HCT116 (cell line): Measurements from ENCODE around the gene KPNB1. TPM values are rescaled to one million over a fixed set of nuclear protein-coding genes. Genes with fewer than 3 reads are reported as not detected.

Experiments used
- ATAC-seq: fragments of 200-7000 bp; cut with Tn5 transposase; 2 replicates; pipeline ENCODE4 v1.9.1; 2020; ENCODE audit warnings: mild to moderate bottlenecking, moderate library complexity
- BruUV-seq: library from RNA; stranded (reverse); fragments of 400-500 nt; replicated peaks from 2 replicates; lab custom pipeline; 2021; lab: Mats Ljungman, UMichigan
- CTCF ChIA-PET: fragments of 300-600 bp; sonication (Branson Sonifier 250); formaldehyde crosslinking; loops from one replicate; lab custom pipeline; 2021; ENCODE audit warnings: antibody characterized with exemption; lab: Charles Lee
- POLR2A ChIA-PET: fragments of 300-600, 350-600 bp; sonication (Branson Sonifier 250); formaldehyde crosslinking; loops from one replicate; lab custom pipeline; 2021; ENCODE audit warnings: antibody characterized with exemption; lab: Charles Lee
- RAD21 ChIA-PET, 2 experiments: fragments of 300-600 bp; sonication (Branson Sonifier 250); formaldehyde crosslinking; loops; one replicate each; lab custom pipeline; 2023; ENCODE audit warnings: low total read pairs in 2 of 2; ENCODE audit not compliant: uncharacterized antibody in 2 of 2, unreplicated experiment in 2 of 2, low non-redundant PET in 1 of 2; lab: Charles Lee
- DNase-seq: peaks from one replicate; pipeline ENCODE4 v3.0.0-alpha.2; 2010; ENCODE audit warnings: low read depth, low spot score
- H2AFZ ChIP-seq: fragments of 200-600 bp; shearing (Covaris generic), sonication (generic); 2 replicates; pipeline ENCODE4 v1.6.1; 2017; ENCODE audit warnings: low read depth, mixed run types, mixed read lengths, antibody characterized with exemption, low read length; ENCODE audit not compliant: poor library complexity, severe bottlenecking
- H3K27ac ChIP-seq: 2 replicates; pipeline ENCODE4 v1.5.1; 2012; ENCODE audit warnings: low read depth, low read length
- H3K27me3 ChIP-seq: fragments of 200-600 bp; sonication (generic); 2 replicates; pipeline ENCODE4 v1.6.1; 2016; ENCODE audit warnings: mixed run types, low read length, mixed read lengths; ENCODE audit not compliant: insufficient read depth
- H3K36me3 ChIP-seq, 2 experiments: fragments of 200-500 bp in 1 of 2; fragments of 200-600 bp in 1 of 2; sonication (Bioruptor generic) in 1 of 2; sonication (generic) in 1 of 2; 2 replicates each; pipeline versions ENCODE4 v1.5.1 to v1.6.1; 2014 to 2016; ENCODE audit warnings: low read length in 2 of 2, inconsistent platforms in 1 of 2, mixed read lengths in 1 of 2, mixed run types in 1 of 2; ENCODE audit not compliant: insufficient read depth in 2 of 2, control insufficient read depth in 1 of 2
- H3K4me1 ChIP-seq, 2 experiments: fragments of 200-600 bp in 1 of 2; sonication (generic) in 1 of 2; 2 replicates each; pipeline versions ENCODE4 v1.5.1 to v1.6.1; 2012 to 2017; ENCODE audit warnings: low read length in 2 of 2, inconsistent platforms in 1 of 2, mild to moderate bottlenecking in 1 of 2, mixed read lengths in 1 of 2, mixed run types in 1 of 2, moderate library complexity in 1 of 2; ENCODE audit not compliant: insufficient read depth in 2 of 2, control insufficient read depth in 1 of 2
- H3K4me2 ChIP-seq: fragments of 200-600 bp; sonication (generic); 2 replicates; pipeline ENCODE4 v1.6.1; 2017; ENCODE audit warnings: mixed run types, low read length, mixed read lengths
- H3K4me3 ChIP-seq, 2 experiments: fragments of 200-600 bp in 1 of 2; sonication (generic) in 1 of 2; replicated peaks in 1 of 2; 2 replicates each; pipeline ENCODE4 v1.5.1; 2011 to 2016; ENCODE audit warnings: low read length in 2 of 2, control low read depth in 1 of 2, low read depth in 1 of 2, mild to moderate bottlenecking in 1 of 2, mixed read lengths in 1 of 2, mixed run types in 1 of 2
- H3K79me2 ChIP-seq: fragments of 200-600 bp; sonication (generic); 2 replicates; pipeline ENCODE4 v1.6.1; 2017; ENCODE audit warnings: mild to moderate bottlenecking, mixed run types, low read length, moderate library complexity, mixed read lengths; ENCODE audit not compliant: insufficient read depth
- H3K9ac ChIP-seq: fragments of 200-600 bp; sonication (generic); 2 replicates; pipeline ENCODE4 v1.6.1; 2016; ENCODE audit warnings: low read length, mixed read lengths
- H3K9me2 ChIP-seq: fragments of 200-600 bp; sonication (generic), shearing (Covaris generic); 2 replicates; pipeline ENCODE4 v1.6.1; 2017; ENCODE audit warnings: mixed run types, mild to moderate bottlenecking, moderate library complexity; ENCODE audit not compliant: insufficient read depth
- H3K9me3 ChIP-seq, 2 experiments: fragments of 200-500 bp in 1 of 2; fragments of 200-600 bp in 1 of 2; sonication (Bioruptor generic) in 1 of 2; sonication (generic) in 1 of 2; 2 replicates each; pipeline ENCODE4 v1.6.1; 2014 to 2017; ENCODE audit warnings: low read length in 2 of 2, mixed read lengths in 2 of 2, inconsistent platforms in 1 of 2, low read depth in 1 of 2, mild to moderate bottlenecking in 1 of 2, mixed run types in 1 of 2, moderate library complexity in 1 of 2; ENCODE audit not compliant: control insufficient read depth in 1 of 2, insufficient read depth in 1 of 2
- H4K20me1 ChIP-seq: fragments of 200-600 bp; sonication (generic), shearing (Covaris generic); 2 replicates; pipeline ENCODE4 v1.6.1; 2017; ENCODE audit warnings: mixed run types, mild to moderate bottlenecking, moderate library complexity; ENCODE audit not compliant: insufficient read depth
- CBX3 ChIP-seq: IDR thresholded peaks from 2 replicates; pipeline ENCODE4 v1.6.1; 2012; ENCODE audit warnings: low read depth
- CEBPB ChIP-seq: IDR thresholded peaks from 2 replicates; pipeline ENCODE4 v1.6.1; 2012; ENCODE audit warnings: low read depth
- CTCF ChIP-seq, 3 experiments: fragments of 200-600 bp in 1 of 3; sonication (generic) in 1 of 3; IDR thresholded peaks in 2 of 3; conservative IDR thresholded peaks in 1 of 3; 2 replicates each; pipeline ENCODE4 v1.5.1; 2012 to 2017; ENCODE audit warnings: low read depth in 2 of 3, low read length in 2 of 3, antibody characterized with exemption in 1 of 3, borderline replicate concordance in 1 of 3, control low read depth in 1 of 3, mild to moderate bottlenecking in 1 of 3, mixed read lengths in 1 of 3, mixed run types in 1 of 3, moderate library complexity in 1 of 3; ENCODE audit not compliant: insufficient read depth in 1 of 3
- EGR1 ChIP-seq: IDR thresholded peaks from 2 replicates; pipeline ENCODE4 v1.6.1; 2012; ENCODE audit warnings: low read depth
- ELF1 ChIP-seq: IDR thresholded peaks from 2 replicates; pipeline ENCODE4 v1.6.1; 2012; ENCODE audit warnings: low read depth, borderline replicate concordance
- EZH2phosphoT487 ChIP-seq: fragments of 200-600 bp; IDR thresholded peaks from 2 replicates; pipeline ENCODE4 v1.6.1; 2018; ENCODE audit warnings: antibody characterized with exemption, borderline replicate concordance
- FOSL1 ChIP-seq: IDR thresholded peaks from 2 replicates; pipeline ENCODE4 v1.6.1; 2012; ENCODE audit warnings: low read depth
- JUND ChIP-seq: IDR thresholded peaks from 2 replicates; pipeline ENCODE4 v1.6.1; 2012
- MAX ChIP-seq: IDR thresholded peaks from 2 replicates; pipeline ENCODE4 v1.6.1; 2012
- RAD21 ChIP-seq: IDR thresholded peaks from 2 replicates; pipeline ENCODE4 v1.6.1; 2012; ENCODE audit warnings: low read depth, mild to moderate bottlenecking
- REST ChIP-seq: IDR thresholded peaks from 2 replicates; pipeline ENCODE4 v1.6.1; 2012; ENCODE audit warnings: low read depth
- SIN3A ChIP-seq: IDR thresholded peaks from 2 replicates; pipeline ENCODE4 v1.6.1; 2012; ENCODE audit warnings: low read depth
- SRF ChIP-seq: IDR thresholded peaks from 2 replicates; pipeline ENCODE4 v1.6.1; 2012; ENCODE audit warnings: low read depth
- TCF7L2 ChIP-seq: IDR thresholded peaks from 2 replicates; pipeline ENCODE4 v1.7.0; 2011; ENCODE audit warnings: borderline replicate concordance, inconsistent platforms; ENCODE audit not compliant: insufficient read depth, insufficient read length; ENCODE audit errors: extremely low read depth
- YY1 ChIP-seq: IDR thresholded peaks from 2 replicates; pipeline ENCODE4 v1.6.1; 2011; ENCODE audit warnings: low read length, low read depth, moderate library complexity, mild to moderate bottlenecking; ENCODE audit not compliant: insufficient replicate concordance; ENCODE audit errors: extremely low read depth
- ZBTB33 ChIP-seq: IDR thresholded peaks from 2 replicates; pipeline ENCODE4 v1.6.1; 2011; ENCODE audit warnings: mild to moderate bottlenecking, low read length, moderate library complexity; ENCODE audit not compliant: insufficient replicate concordance; ENCODE audit errors: extremely low read depth
- ZFX ChIP-seq: fragments of 450-650 bp; IDR thresholded peaks from 2 replicates; pipeline ENCODE4 v1.6.1; 2017
- ZNF274 ChIP-seq: fragments of 200-500 bp; sonication (Bioruptor generic); IDR thresholded peaks from 2 replicates; pipeline ENCODE4 v1.6.1; 2014; ENCODE audit warnings: mild to moderate bottlenecking, low read depth, low read length, inconsistent platforms
- intact Hi-C: fragments of 100-400 bp; cut with micrococcal nuclease; formaldehyde crosslinking; loops from 2 replicates; pipeline ENCODE4 v1.10.0; 2022
- total RNA-seq: library from RNA; stranded (reverse); gene quantifications from one replicate; pipeline ENCODE4 v1.2.1, GENCODE V29; 2021; ENCODE audit not compliant: unreplicated experiment

KPNB1 gene
- total RNA-seq, 1 experiment from 2014 or later: 526 TPM

GRCh38 chr17:47690121-47690520 lies 40.4 kb downstream of the KPNB1 start:
- Histone ChIP-seq H3K36me3 (peaks cover 5 to 6% of the 10 kb centered on the region in 2 experiments; a peak in 3 of 4 replicates), H3K4me1 (peaks cover 24 to 48% of the 10 kb centered on the region in 2 experiments), H3K27ac (no peak overlapping the region), H2AFZ (no peak overlapping the region), H3K9me3 (no peaks in the 10 kb centered on the region), H3K9ac (no peak overlapping the region), H4K20me1 (peaks cover 3% of the 10 kb centered on the region; the same call in 1 of the 2 replicates), H3K27me3 (no peaks in the 10 kb centered on the region), H3K9me2 (no peaks in the 10 kb centered on the region), H3K79me2 (no peaks in the 10 kb centered on the region), H3K4me3 (no peak overlapping the region), H3K4me2 (peak overlapping the region; percentile 4; the same call in 1 of the 2 replicates)
- intact Hi-C loops: no loop called here
- no peak for TF ChIP-seq SRF
- no peak for TF ChIP-seq JUND
- TF ChIP-seq EZH2phosphoT487: no peak
- no peak for TF ChIP-seq REST
- no peak for TF ChIP-seq RAD21
- TF ChIP-seq CBX3: no peak
- TF ChIP-seq FOSL1: no peak
- no peak for TF ChIP-seq ZBTB33
- no peak for TF ChIP-seq MAX
- TF ChIP-seq YY1: no peak
- TF ChIP-seq CEBPB: no peak
- no peak for TF ChIP-seq ELF1
- TF ChIP-seq CTCF (IDR thresholded peaks at IDR 0.05 in 2 of 3, conservative IDR thresholded peaks at IDR 0.05 in 1 of 3; ENCODE audit: borderline replicate concordance in 1 of 3, insufficient read depth in 1 of 3, low read depth in 2 of 3, low read length in 2 of 3): no peak
- no peak for TF ChIP-seq EGR1
- no peak for TF ChIP-seq ZNF274
- TF ChIP-seq TCF7L2: no peak
- no peak for TF ChIP-seq SIN3A
- TF ChIP-seq ZFX: no peak
- no TSS peak for BruUV-seq
- no peak for DNase-seq
- ChIA-PET RAD21 (no interaction called here), CTCF (no interaction called here), POLR2A (no interaction called here)
- no peak for ATAC-seq
